ENCODE measurements around the gene MTRF1. TPM values are rescaled to one million over a fixed set of nuclear protein-coding genes. Genes with fewer than 3 reads are reported as not detected.
A peak's percentile ranks its signal among the peaks of the same experiment; 100 is the strongest.

The MTRF1 gene
- total RNA-seq, 4 donors from 2014 or later: 10.7 to 29.6 (median 21.4) TPM

GRCh38 chr13:41231025-41231677, 32.2 kb downstream of the MTRF1 start:
- H3K27me3 ChIP-seq: no peaks in the 10 kb centered on the region
- no peaks in the 10 kb centered on the region for H3K4me1 ChIP-seq
- no peaks in the 10 kb centered on the region for H3K9me3 ChIP-seq
- H3K4me3 ChIP-seq: no peak overlapping the region
- H3K36me3 ChIP-seq: peaks cover 0 to 24% (median 0%) of the 10 kb centered on the region in 3 donors
- no peak for TF ChIP-seq POLR2A (IDR thresholded peaks at IDR 0.05)
- TF ChIP-seq CTCF (IDR thresholded peaks at IDR 0.05): no peak
- no peak for DNase-seq
- no peak overlapping the region for H3K27ac ChIP-seq

- H3K27ac ChIP-seq: no peak overlapping the region
- DNase-seq: no peak
- no peaks in the 10 kb centered on the region for H3K27me3 ChIP-seq
- peaks cover 0 to 26% (median 0%) of the 10 kb centered on the region in 3 donors for H3K36me3 ChIP-seq
- no peaks in the 10 kb centered on the region for H3K9me3 ChIP-seq
- H3K4me3 ChIP-seq: no peak overlapping the region
- no peak for TF ChIP-seq POLR2A (IDR thresholded peaks at IDR 0.05)
- TF ChIP-seq CTCF (IDR thresholded peaks at IDR 0.05): no peak
- H3K4me1 ChIP-seq: no peaks in the 10 kb centered on the region
These were observed 34.0 kb downstream of the MTRF1 start for GRCh38 chr13:41229356-41229755.

GRCh38 chr13:41224113-41225110, 39.0 kb downstream of the MTRF1 start:
- no peaks in the 10 kb centered on the region for H3K4me1 ChIP-seq
- H3K27me3 ChIP-seq: no peaks in the 10 kb centered on the region
- H3K27ac ChIP-seq: no peak overlapping the region
- no peak for DNase-seq
- H3K9me3 ChIP-seq: no peaks in the 10 kb centered on the region
- H3K36me3 ChIP-seq: peaks cover 0 to 12% (median 0%) of the 10 kb centered on the region in 3 donors
- TF ChIP-seq POLR2A (IDR thresholded peaks at IDR 0.05) (no peak), CTCF (IDR thresholded peaks at IDR 0.05) (no peak)
- H3K4me3 ChIP-seq: no peak overlapping the region

GRCh38 chr13:41222259-41222852, 41.0 kb downstream of the MTRF1 start:
- DNase-seq: peak in 2 of 3 donors; percentile 51 to 78

More at GRCh38 chr13:41222259-41222852, 41.0 kb downstream of the MTRF1 start:
- Histone ChIP-seq H3K27ac (no peak overlapping the region), H3K4me1 (no peaks in the 10 kb centered on the region), H3K4me3 (no peak overlapping the region), H3K27me3 (no peaks in the 10 kb centered on the region), H3K9me3 (no peaks in the 10 kb centered on the region), H3K36me3 (peaks cover 0 to 9% (median 0%) of the 10 kb centered on the region in 3 donors)
- TF ChIP-seq CTCF (IDR thresholded peaks at IDR 0.05): peak; percentile 69 to 83 (median 80)
- no peak for TF ChIP-seq POLR2A (IDR thresholded peaks at IDR 0.05)
